GM21576 (cell line): ENCODE measurements around the gene ZBTB20.

Experiments used
- ATAC-seq: cut with Tn5 transposase; IDR thresholded peaks from one replicate; pipeline ENCODE4 v1.9.1; 2021; ENCODE audit warnings: mild to moderate bottlenecking, moderate library complexity; ENCODE audit not compliant: unreplicated experiment

ZBTB20 gene

DNA sequence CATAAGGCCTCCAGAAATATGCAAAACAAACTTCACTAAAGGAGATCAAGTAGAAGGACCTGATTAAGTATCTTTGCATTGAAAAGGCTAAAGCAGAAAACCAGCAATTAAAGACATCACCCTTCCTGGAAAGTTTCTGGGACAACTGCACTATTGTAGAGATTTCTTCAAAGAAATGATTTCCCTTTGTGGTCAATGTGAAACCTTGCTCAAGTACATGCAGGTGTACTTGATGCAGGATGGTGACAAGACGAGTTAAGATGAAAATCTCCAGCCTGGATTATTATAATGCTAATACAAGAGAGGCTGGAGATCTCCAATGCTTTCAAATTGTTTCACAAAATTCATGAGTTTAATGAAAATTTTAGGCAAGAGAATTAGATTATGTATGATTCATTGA is 644.9 kb downstream of the ZBTB20 start:
- ATAC-seq = peak; percentile 60

DNA sequence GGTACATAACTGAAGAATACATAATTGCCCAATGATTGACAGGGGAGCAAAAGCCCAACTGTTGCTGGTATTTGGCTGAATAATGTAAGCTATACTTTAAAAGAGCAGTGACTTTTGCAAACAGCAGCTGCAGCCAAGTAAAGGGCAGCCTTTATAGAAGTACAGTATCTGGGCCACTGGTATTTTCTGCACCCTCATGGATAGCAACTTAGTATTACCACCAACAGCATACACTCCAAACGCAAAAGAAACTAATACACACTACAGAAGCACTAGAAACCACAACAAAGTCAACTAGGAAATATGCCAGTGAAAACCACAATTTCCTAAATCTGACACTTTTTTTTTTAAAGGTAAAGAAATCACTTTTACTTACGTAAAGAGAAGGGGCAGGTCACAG is 647.1 kb downstream of the ZBTB20 start:
- ATAC-seq = peak; percentile 50

GRCh38 chr3:114498539-114499370 is 648.3 kb downstream of the ZBTB20 start:
- ATAC-seq = no peak

- no peak for ATAC-seq
Measured at GRCh38 chr3:114496874-114497273, 650.2 kb downstream of the ZBTB20 start.

DNA sequence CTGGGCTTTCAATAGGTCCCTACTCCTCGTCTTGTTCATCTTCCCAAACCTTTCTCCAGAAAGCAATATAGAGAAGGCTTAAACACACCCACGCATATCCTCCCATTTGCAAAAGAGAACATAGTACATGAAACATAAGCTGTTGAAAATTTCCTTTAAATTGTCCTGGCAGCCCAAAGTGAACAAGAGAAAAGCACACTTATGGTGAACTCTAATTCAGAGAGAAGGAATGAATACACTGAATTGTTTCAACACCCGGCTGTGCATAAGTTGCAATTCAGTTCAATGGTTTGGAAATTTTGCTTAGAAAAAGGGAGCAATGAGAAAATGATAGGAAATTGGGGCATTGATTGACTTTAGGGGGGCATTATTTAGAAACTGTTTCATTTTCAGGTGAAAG is 650.6 kb downstream of the ZBTB20 start:
- no peak for ATAC-seq

DNA sequence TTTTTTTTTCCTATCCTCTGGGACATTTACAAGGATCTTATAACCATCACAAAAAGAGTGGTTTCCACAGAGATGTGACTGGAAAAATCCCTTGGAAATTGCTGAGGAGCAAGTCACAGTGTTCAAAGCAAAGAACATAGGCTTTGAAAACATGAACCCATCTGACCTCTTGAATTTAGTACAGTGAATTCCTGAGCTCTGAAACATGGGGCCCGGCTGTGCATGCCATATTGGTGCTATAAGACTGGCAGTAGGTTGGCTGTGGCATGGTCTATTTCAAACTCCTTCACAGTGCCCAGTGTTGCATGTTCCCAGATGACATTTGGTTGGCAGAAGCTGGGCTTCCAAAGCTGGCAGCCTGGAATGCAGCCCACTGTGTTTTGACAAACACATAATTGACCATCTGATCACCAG is 651.1 kb downstream of the ZBTB20 start:
- ATAC-seq = no peak

GRCh38 chr3:114494498-114494897 is 652.6 kb downstream of the ZBTB20 start:
- ATAC-seq = no peak

- no peak for ATAC-seq
Measured at GRCh38 chr3:114490829-114491228, 656.3 kb downstream of the ZBTB20 start.

DNA sequence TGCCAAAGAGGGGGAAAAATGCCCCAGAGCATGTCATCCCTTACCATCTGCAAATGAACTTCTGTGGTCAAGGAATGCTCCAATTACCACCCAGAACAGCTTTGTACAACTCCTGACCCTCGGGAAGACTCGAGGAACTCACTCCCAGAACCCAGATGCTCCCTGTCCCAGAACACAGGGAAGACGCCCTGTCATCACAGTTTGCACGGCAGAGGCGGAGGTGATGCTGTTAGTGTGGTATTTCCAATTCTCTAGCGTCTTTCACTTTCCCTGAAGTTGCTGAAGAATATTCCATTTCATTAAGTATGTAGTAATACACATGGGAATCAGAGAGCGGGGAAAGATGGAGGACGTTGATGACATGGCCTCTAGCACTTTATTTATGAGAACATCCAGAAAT is 659.6 kb downstream of the ZBTB20 start:
- no peak for ATAC-seq

DNA sequence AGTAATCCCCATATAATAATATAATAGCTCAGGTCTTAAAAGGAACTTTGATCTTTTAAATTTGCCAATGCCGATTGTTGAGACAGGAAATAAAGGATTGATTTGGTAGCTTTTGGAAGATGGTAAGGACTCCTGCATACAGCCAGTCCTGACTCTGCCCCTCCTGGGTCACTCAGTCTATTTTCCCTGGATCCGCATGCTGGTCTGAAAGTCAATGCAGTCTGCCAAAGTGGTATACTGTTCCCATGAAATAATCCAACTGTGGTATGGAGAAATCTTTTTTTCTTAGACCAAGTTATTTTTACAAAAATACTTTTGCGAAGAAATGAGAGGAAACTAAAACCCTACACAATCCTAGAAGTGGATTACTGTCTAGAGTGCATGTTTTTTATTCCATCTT is 662.2 kb downstream of the ZBTB20 start:
- ATAC-seq = no peak

DNA sequence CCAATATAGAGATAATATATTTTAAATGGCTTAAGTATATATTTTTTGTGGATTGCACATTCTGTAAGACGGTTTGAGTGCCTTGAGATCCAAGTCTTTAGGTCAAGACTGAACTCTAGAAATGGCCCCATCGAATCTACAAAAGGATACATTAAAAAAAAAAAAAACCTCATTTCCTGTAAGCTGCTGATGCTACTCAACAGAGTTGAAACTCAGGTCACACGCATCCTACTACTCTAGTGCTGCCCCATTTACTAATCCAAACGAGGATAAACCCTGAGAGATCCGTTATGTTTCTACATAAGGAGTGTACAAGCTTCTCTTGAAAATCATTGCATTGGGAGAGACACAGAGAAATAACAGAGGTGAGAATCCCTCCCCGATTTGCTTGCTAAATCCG is 666.0 kb downstream of the ZBTB20 start:
- no peak for ATAC-seq

DNA sequence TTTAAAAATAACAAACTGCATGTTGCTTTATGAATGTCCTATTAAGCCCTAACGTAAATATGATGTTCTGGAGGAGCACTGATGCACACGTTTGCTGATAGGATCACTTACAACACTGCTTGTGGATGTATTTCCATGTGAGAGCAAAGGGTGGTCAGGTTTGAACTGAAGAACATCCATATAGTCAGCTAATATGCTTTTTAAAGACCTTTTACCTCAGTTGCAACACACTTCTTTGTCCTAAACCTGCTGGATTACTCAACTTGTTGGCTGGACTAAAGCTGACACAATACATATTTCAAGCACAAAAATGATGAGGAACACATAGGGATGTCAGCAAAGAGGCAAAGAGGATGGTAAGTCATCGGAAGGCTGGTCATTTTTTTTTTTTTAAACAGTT is 666.6 kb downstream of the ZBTB20 start:
- no peak for ATAC-seq

- no peak for ATAC-seq
Measured at GRCh38 chr3:114478801-114479200, 668.3 kb downstream of the ZBTB20 start.

DNA sequence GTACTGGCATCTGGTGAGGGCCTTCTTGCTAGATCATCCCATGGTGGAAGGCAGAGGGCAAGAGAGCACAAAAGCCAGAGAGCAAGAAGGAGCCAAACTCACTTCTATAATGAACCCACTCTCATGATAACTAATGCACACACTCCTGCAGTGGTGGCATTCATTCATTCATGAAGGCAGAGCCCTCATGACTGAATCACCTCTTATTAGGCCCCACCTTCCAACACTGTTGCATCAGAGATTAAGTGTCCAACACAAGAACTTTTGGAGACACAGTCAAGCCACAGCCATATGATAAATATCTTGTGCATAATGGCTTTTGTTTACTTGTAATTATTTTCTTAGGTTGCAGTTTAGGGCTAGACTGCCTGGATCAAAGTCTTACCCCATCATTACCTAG is 670.6 kb downstream of the ZBTB20 start:
- ATAC-seq = no peak

DNA sequence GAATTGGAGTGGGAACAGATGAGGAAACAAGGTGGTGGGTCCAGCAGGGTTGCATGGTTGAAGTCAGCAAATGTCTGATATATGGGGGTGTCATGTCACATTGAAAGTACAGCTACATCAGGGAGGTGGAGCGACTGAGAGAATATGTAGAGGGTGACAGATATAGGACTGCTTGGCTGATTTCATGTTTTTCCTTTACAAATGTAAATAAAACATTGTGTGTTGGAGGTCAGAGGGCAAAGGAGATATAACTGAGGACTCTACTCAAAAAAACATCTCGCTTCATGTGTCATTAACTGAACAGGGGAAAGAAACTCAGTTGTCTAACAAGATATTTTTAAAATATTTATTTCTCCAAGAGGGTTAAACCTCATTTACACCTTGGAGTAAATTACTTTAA is 675.6 kb downstream of the ZBTB20 start:
- no peak for ATAC-seq

DNA sequence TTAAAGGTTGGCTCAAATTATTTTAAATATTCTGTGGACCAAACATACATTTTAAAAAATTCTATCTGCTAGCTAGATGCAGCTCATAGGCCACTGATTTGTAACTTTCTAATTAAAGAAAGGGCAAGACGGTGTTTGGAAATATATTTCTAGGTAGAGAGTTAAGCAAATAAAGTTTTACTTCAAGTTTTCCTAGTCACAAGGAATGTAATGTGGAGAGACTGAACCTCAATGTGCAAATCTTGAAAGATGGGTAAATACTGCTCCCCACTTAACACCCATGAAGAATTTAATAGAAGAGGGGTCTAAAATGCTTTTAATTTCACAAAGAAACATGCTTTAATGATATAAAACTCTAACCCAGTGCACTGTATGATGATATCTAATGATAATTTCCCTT is 678.0 kb downstream of the ZBTB20 start:
- ATAC-seq = no peak

DNA sequence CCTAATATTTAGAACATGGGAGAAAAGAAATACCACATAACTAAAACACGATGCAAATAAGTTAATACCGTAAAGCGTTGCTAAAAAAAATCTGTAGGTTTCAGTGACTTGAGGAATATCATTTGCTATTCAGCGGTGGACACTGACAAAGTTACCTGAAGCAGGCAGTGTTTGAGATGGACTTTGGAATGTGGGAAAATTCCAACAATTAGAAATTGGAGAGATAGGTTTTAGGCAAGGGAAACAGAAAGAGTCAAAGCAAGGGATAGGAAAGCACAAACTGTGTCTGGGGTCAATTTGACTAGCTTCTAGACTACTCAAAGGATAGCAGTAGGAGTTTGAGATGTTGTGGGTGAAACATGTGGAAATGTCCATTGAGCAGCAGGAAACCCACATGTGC is 680.3 kb downstream of the ZBTB20 start:
- no peak for ATAC-seq

DNA sequence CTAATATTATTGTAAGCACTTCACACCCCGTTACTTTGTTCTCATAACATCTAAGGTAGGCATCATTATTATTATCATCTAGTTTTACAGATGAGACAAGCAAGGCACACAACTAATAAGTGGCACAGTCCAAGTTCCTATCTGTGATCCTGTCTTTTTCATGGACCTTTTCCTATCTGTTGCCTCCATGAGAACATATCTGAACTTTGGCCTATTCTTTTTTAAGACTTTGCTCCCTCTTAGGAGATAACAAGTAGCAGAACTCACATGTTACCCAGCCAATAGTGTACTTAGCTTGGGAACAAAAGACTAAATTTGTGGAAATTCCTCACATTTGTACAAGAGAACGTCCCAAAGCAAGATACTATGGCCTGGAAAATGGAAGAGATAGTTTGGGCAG is 680.8 kb downstream of the ZBTB20 start:
- no peak for ATAC-seq

DNA sequence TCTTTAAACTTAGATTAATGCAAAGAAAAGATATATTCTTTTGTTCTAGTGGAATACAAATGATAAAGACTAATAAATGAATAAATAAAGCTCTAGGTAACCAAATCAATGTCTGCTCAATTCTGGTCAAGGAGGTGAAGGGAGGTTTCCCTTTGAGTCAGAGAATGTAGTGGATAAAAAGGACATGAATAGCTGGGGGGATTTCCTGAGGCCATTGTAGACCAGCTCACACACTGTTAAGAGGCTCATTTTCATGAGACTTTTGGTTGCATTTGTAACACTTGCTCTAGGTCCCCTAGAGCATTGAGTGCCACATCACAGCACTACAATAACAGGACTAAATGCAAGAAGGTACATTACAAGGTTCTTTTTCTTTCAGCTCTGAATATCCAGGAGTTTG is 682.5 kb downstream of the ZBTB20 start:
- ATAC-seq = peak; percentile 91

- no peak for ATAC-seq
Measured at GRCh38 chr3:114462750-114463149, 684.3 kb downstream of the ZBTB20 start.

DNA sequence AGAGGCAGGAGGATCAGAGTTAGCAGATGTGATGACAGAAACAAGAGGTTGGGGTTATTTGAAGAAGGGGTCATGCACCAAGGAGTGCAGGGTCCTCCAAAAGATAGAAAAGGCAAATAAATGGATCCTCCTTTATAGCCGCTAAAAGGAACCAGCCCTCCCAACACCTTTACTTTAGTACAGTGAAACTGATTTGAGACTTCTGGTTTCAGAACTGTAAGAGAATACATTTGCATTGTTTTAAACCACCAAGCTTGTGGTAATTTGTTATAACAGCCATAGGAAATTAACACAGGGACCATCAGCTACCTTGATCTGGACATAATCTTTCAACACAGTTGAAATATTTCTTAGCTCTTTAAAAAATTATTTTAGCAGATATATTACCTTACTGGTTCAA is 686.6 kb downstream of the ZBTB20 start:
- ATAC-seq = peak; percentile 42

DNA sequence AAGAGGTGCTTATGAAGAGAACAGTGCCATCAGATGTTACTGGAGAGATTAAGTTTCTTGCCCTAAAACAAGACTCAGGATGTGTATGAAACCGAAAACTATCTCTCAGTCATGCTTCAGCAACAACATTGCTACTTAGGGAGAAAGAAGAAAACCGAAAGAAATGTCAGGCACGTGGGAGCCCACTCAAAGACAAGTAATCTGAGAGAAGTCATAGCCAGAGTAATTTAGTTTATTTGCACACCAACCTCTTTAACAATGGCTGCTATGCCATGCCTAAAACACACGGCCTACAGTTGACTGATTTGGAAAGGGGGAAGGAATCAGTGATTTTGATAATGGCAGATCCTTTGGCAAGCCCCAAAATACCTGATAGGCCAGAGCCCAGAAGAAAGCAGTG is 690.3 kb downstream of the ZBTB20 start:
- ATAC-seq = peak; percentile 79

GRCh38 chr3:114455432-114455831 is 691.7 kb downstream of the ZBTB20 start:
- no peak for ATAC-seq
